PC-9 (cell line): ENCODE data around the gene CHST15. TPM values are rescaled to one million over a fixed set of nuclear protein-coding genes. Genes with fewer than 3 reads are reported as not detected.

Experiments
- BruUV-seq: library from RNA; stranded (reverse); fragments of 400-500 nt; replicated peaks from 2 replicates; lab custom pipeline; 2021; lab: Mats Ljungman, UMichigan
- CTCF ChIA-PET: fragments of 300-600 bp; sonication (Branson Sonifier 250); formaldehyde crosslinking; loops from one replicate; lab custom pipeline; 2022; ENCODE audit warnings: antibody characterized with exemption; lab: Charles Lee
- POLR2A ChIA-PET: fragments of 300-600 bp; sonication (Branson Sonifier 250); formaldehyde crosslinking; loops from one replicate; lab custom pipeline; 2022; ENCODE audit warnings: antibody characterized with exemption; ENCODE audit not compliant: unreplicated experiment; lab: Charles Lee
- DNase-seq, 2 experiments: peaks; one replicate each; pipeline versions ENCODE4 v3.0.0 to v3.0.0-alpha.2; 2015 to 2022; ENCODE audit warnings: mixed read lengths in 1 of 2
- H2AFZ ChIP-seq: fragments of 200-600 bp; sonication (generic); 2 replicates; pipeline ENCODE4 v1.8.1; 2017; ENCODE audit warnings: antibody characterized with exemption
- H3F3A ChIP-seq: fragments of 200-600 bp; sonication (generic); 2 replicates; pipeline ENCODE4 v1.8.1; 2017; ENCODE audit warnings: antibody characterized with exemption, mild to moderate bottlenecking, low read depth; ENCODE audit not compliant: insufficient read depth
- H3K27ac ChIP-seq: fragments of 200-600 bp; sonication (generic); 2 replicates; pipeline ENCODE4 v1.6.1; 2016; ENCODE audit warnings: mixed run types
- H3K27me3 ChIP-seq: fragments of 200-600 bp; sonication (generic); 2 replicates; pipeline ENCODE4 v1.6.1; 2016; ENCODE audit warnings: low read depth, mixed run types; ENCODE audit not compliant: insufficient read depth
- H3K36me3 ChIP-seq: fragments of 200-600 bp; sonication (generic); 2 replicates; pipeline ENCODE4 v1.6.1; 2016; ENCODE audit warnings: low read depth, mixed run types
- H3K4me1 ChIP-seq: fragments of 200-600 bp; sonication (generic); replicated peaks from 2 replicates; pipeline ENCODE4 v1.6.1; 2016; ENCODE audit warnings: mixed run types; ENCODE audit not compliant: insufficient read depth
- H3K4me2 ChIP-seq: fragments of 200-600 bp; sonication (generic); 2 replicates; pipeline ENCODE4 v1.6.1; 2017; ENCODE audit warnings: mixed run types
- H3K4me3 ChIP-seq: fragments of 200-600 bp; sonication (generic); 2 replicates; pipeline ENCODE4 v1.6.1; 2016; ENCODE audit warnings: mixed run types
- H3K79me2 ChIP-seq: fragments of 200-600 bp; sonication (generic); 2 replicates; pipeline ENCODE4 v1.6.1; 2017; ENCODE audit warnings: low read depth, mixed run types
- H3K9me2 ChIP-seq: fragments of 200-600 bp; sonication (generic); 2 replicates; pipeline ENCODE4 v1.8.1; 2017; ENCODE audit warnings: mild to moderate bottlenecking; ENCODE audit not compliant: insufficient read depth
- H3K9me3 ChIP-seq: fragments of 200-600 bp; sonication (generic); 2 replicates; pipeline ENCODE4 v1.8.1; 2016; ENCODE audit warnings: low read depth; ENCODE audit not compliant: insufficient read depth
- H4K20me1 ChIP-seq: fragments of 200-600 bp; sonication (generic); 2 replicates; pipeline ENCODE4 v1.8.1; 2017; ENCODE audit not compliant: insufficient read depth
- EZH2 ChIP-seq: fragments of 200-600 bp; sonication (generic); IDR thresholded peaks from 2 replicates; pipeline ENCODE4 v1.8.0; 2017; ENCODE audit warnings: antibody characterized with exemption, low read depth
- intact Hi-C: fragments of 100-400 bp; cut with micrococcal nuclease; formaldehyde crosslinking; loops from one replicate; pipeline ENCODE4 v1.10.0; 2022; ENCODE audit not compliant: unreplicated experiment
- total RNA-seq: library from RNA; stranded (reverse); gene quantifications from 2 replicates; pipeline ENCODE4 v1.2.3, GENCODE V29; 2021
- TF ChIP-seq, protein P1 (sequence below): fragments of 200-600 bp; sonication (generic); conservative IDR thresholded peaks from 2 replicates; pipeline ENCODE4 v1.6.1; 2017; ENCODE audit warnings: mixed run types, antibody characterized with exemption, mild to moderate bottlenecking, moderate library complexity

Gene CHST15
- total RNA-seq, 1 experiment from 2014 or later = 24.6 TPM

- POLR2A ChIA-PET = interaction anchor here (0.7 kb wide), 1 partner anchor 184 kb away, joined by 11 read pairs; no protein-coding TSS in a partner anchor
Measured at GRCh38 chr10:124082555-124082954, 10.8 kb downstream of the CHST15 start.

GRCh38 chr10:124081547-124082140 is 11.8 kb downstream of the CHST15 start:
- no peaks in the 10 kb centered on the region for H3K36me3 ChIP-seq
- no peak overlapping the region for H3K4me3 ChIP-seq
- ChIA-PET CTCF (interaction anchor here (0.7 kb wide), 1 partner anchor 44 kb away, joined by 3 read pairs; no protein-coding TSS in a partner anchor), POLR2A (interaction anchor here (0.6 kb wide), 1 partner anchor 10 kb away, joined by 3 read pairs; no protein-coding TSS in a partner anchor)
- H3F3A ChIP-seq = no peaks in the 10 kb centered on the region
- BruUV-seq = no TSS peak
- no peak for TF ChIP-seq EZH2
- TF ChIP-seq, protein P1, sequence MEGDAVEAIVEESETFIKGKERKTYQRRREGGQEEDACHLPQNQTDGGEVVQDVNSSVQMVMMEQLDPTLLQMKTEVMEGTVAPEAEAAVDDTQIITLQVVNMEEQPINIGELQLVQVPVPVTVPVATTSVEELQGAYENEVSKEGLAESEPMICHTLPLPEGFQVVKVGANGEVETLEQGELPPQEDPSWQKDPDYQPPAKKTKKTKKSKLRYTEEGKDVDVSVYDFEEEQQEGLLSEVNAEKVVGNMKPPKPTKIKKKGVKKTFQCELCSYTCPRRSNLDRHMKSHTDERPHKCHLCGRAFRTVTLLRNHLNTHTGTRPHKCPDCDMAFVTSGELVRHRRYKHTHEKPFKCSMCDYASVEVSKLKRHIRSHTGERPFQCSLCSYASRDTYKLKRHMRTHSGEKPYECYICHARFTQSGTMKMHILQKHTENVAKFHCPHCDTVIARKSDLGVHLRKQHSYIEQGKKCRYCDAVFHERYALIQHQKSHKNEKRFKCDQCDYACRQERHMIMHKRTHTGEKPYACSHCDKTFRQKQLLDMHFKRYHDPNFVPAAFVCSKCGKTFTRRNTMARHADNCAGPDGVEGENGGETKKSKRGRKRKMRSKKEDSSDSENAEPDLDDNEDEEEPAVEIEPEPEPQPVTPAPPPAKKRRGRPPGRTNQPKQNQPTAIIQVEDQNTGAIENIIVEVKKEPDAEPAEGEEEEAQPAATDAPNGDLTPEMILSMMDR = no peak
- H3K27me3 ChIP-seq = no peaks in the 10 kb centered on the region
- H3K79me2 ChIP-seq = peaks cover 69% of the 10 kb centered on the region
- H3K4me2 ChIP-seq = no peak overlapping the region
- no peaks in the 10 kb centered on the region for H3K4me1 ChIP-seq
- intact Hi-C loops = no loop called here
- H4K20me1 ChIP-seq = peaks cover 56% of the 10 kb centered on the region
- no peak for DNase-seq
- no peaks in the 10 kb centered on the region for H3K9me3 ChIP-seq
- no peaks in the 10 kb centered on the region for H3K9me2 ChIP-seq
- H2AFZ ChIP-seq = no peak overlapping the region
- H3K27ac ChIP-seq = no peak overlapping the region

More at GRCh38 chr10:124082555-124082954, 10.8 kb downstream of the CHST15 start:
- H3K4me3 ChIP-seq = no peak overlapping the region
- no peaks in the 10 kb centered on the region for H3K9me3 ChIP-seq
- no peak overlapping the region for H3K4me2 ChIP-seq
- no TSS peak for BruUV-seq
- H3K27ac ChIP-seq = no peak overlapping the region
- intact Hi-C loops = no loop called here
- no peaks in the 10 kb centered on the region for H3K4me1 ChIP-seq
- no peaks in the 10 kb centered on the region for H3K27me3 ChIP-seq
- CTCF ChIA-PET = interaction anchor here (0.7 kb wide), 1 partner anchor 43 kb away, joined by 3 read pairs; no protein-coding TSS in a partner anchor
- DNase-seq = no peak
- H3K79me2 ChIP-seq = peaks cover 72% of the 10 kb centered on the region
- H4K20me1 ChIP-seq = peaks cover 53% of the 10 kb centered on the region
- H3K9me2 ChIP-seq = no peaks in the 10 kb centered on the region
- no peak overlapping the region for H2AFZ ChIP-seq
- TF ChIP-seq EZH2 = no peak
- TF ChIP-seq, protein P1 = no peak
- no peaks in the 10 kb centered on the region for H3K36me3 ChIP-seq
- H3F3A ChIP-seq = no peaks in the 10 kb centered on the region

DNA sequence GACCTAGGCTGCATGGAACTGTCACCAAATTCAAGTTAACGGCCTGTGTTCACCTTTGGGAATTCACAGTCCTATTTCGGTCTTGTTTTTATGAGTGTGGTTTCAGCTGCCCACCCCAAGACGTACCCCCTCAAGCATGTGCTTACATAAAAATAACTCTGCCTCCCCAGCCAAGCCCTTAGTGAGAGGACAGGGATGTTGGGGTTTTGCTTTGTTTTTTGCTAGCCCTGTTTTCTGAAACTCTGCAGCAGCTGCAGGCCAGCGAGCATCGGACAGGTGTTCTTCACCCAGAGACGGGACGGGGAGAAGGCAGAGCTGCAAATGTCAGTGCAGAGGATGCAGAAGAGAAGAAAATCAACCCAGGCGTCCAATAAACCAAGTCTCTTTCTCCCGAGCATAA is 13.5 kb downstream of the CHST15 start:
- Histone ChIP-seq H3K27ac (no peak overlapping the region), H3K79me2 (peaks cover 51% of the 10 kb centered on the region)
- no peak for DNase-seq

More for the DNA sequence above, 13.5 kb downstream of the CHST15 start:
- Histone ChIP-seq H3K9me3 (no peaks in the 10 kb centered on the region), H3K36me3 (no peaks in the 10 kb centered on the region), H2AFZ (no peak overlapping the region), H3K27me3 (no peaks in the 10 kb centered on the region), H3F3A (no peaks in the 10 kb centered on the region), H4K20me1 (peaks cover 46% of the 10 kb centered on the region), H3K4me3 (no peak overlapping the region), H3K4me1 (no peaks in the 10 kb centered on the region), H3K4me2 (no peak overlapping the region), H3K9me2 (no peaks in the 10 kb centered on the region)
- intact Hi-C loops = no loop called here
- no TSS peak for BruUV-seq
- CTCF ChIA-PET = interaction anchor here (0.5 kb wide), 1 partner anchor 57 kb away, joined by 5 read pairs; no protein-coding TSS in a partner anchor
- POLR2A ChIA-PET = no interaction called here
- no peak for TF ChIP-seq EZH2
- TF ChIP-seq, protein P1 = no peak
